ENCODE measurements around the gene PAFAH1B2. TPM values are rescaled to one million over a fixed set of nuclear protein-coding genes. Genes with fewer than 3 reads are reported as not detected.

The PAFAH1B2 gene
- total RNA-seq, 2 experiments from 2014 or later = 59.9 to 62.8 TPM

- POLR2A ChIA-PET = interaction anchor here (0.7 kb wide), 1 partner anchor 348 kb away, joined by 4 read pairs; no protein-coding TSS in a partner anchor
- CTCF ChIA-PET (ENCODE audit: unreplicated experiment) = no interaction called here
- BruUV-seq (replicated peaks) = no TSS peak
These were observed 22.9 kb upstream of the PAFAH1B2 start for GRCh38 chr11:117121176-117121575.

DNA sequence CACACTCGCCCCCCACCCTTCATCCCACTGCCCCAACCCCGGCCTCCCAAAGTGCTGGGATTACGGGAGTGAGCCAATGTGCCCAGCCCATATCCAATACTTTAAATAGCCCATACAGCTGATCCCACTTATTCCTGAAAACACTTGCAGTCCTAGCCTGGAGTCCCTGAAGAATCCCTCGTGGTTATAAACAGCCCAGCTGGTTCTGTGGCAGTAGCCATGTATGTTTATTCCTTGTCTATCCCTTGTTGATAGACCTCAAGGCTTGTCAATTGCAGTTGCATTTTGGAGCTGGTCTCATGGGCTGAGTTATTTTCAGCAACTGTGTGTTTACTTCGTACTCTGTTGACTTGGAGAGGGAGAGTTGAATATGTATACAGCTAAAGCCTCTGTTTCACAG, 21.5 kb upstream of the PAFAH1B2 start:
- Histone ChIP-seq H4K20me1 (ENCODE audit: insufficient read depth, low read length) (no peaks in the 10 kb centered on the region), H3K9me3 (ENCODE audit: low read length) (no peaks in the 10 kb centered on the region), H3K36me3 (ENCODE audit: insufficient read depth, low read length) (no peaks in the 10 kb centered on the region), H3K4me3 (ENCODE audit: low read depth, low read length, poor library complexity, severe bottlenecking) (no peak overlapping the region), H3K4me2 (ENCODE audit: low read length) (no peak overlapping the region), H3K4me1 (ENCODE audit: insufficient read depth, low read length, poor library complexity, severe bottlenecking) (no peaks in the 10 kb centered on the region), H3K79me2 (ENCODE audit: insufficient read depth, low read depth, low read length) (no peaks in the 10 kb centered on the region), H2AFZ (ENCODE audit: low read length) (no peak overlapping the region), H3K27ac (ENCODE audit: low read depth, low read length, poor library complexity, severe bottlenecking) (no peak overlapping the region), H3K9me2 (ENCODE audit: insufficient read depth, low read length) (no peaks in the 10 kb centered on the region)
- intact Hi-C loops (cut with micrococcal nuclease; ENCODE audit: unreplicated experiment) = no loop called here
- CTCF ChIA-PET (ENCODE audit: unreplicated experiment) = interaction anchor here (1.3 kb wide), 1 partner anchor 21 kb away, joined by 3 read pairs; no protein-coding TSS in a partner anchor
- POLR2A ChIA-PET = interaction anchor here (1.1 kb wide), 1 partner anchor 25 kb away, joined by 3 read pairs; no protein-coding TSS in a partner anchor
- no TSS peak for BruUV-seq (replicated peaks)
- DNase-seq (ENCODE audit: low spot score) = no peak
- TF ChIP-seq CTCF (conservative IDR thresholded peaks at IDR 0.05; ENCODE audit: low read length) (no peak), EZH2phosphoT487 (IDR thresholded peaks at IDR 0.05; ENCODE audit: borderline replicate concordance, low read depth, low read length) (no peak)

More at GRCh38 chr11:117121176-117121575, 22.9 kb upstream of the PAFAH1B2 start:
- Histone ChIP-seq H3K4me1 (ENCODE audit: insufficient read depth, low read length, poor library complexity, severe bottlenecking) (no peaks in the 10 kb centered on the region), H4K20me1 (ENCODE audit: insufficient read depth, low read length) (no peaks in the 10 kb centered on the region), H3K27ac (ENCODE audit: low read depth, low read length, poor library complexity, severe bottlenecking) (no peak overlapping the region), H2AFZ (ENCODE audit: low read length) (no peak overlapping the region), H3K9me2 (ENCODE audit: insufficient read depth, low read length) (no peaks in the 10 kb centered on the region), H3K4me2 (ENCODE audit: low read length) (no peak overlapping the region), H3K79me2 (ENCODE audit: insufficient read depth, low read depth, low read length) (no peaks in the 10 kb centered on the region), H3K9me3 (ENCODE audit: low read length) (no peaks in the 10 kb centered on the region), H3K4me3 (ENCODE audit: low read depth, low read length, poor library complexity, severe bottlenecking) (no peak overlapping the region), H3K36me3 (ENCODE audit: insufficient read depth, low read length) (no peaks in the 10 kb centered on the region)
- intact Hi-C loops (cut with micrococcal nuclease; ENCODE audit: unreplicated experiment) = no loop called here
- DNase-seq (ENCODE audit: low spot score) = no peak
- TF ChIP-seq EZH2phosphoT487 (IDR thresholded peaks at IDR 0.05; ENCODE audit: borderline replicate concordance, low read depth, low read length) = no peak
- TF ChIP-seq CTCF (conservative IDR thresholded peaks at IDR 0.05; ENCODE audit: low read length) = no peak

- no peaks in the 10 kb centered on the region for H3K9me3 ChIP-seq (ENCODE audit: low read length)
- H2AFZ ChIP-seq (ENCODE audit: low read length) = no peak overlapping the region
- H3K27ac ChIP-seq (ENCODE audit: low read depth, low read length, poor library complexity, severe bottlenecking) = no peak overlapping the region
- no peak overlapping the region for H3K4me2 ChIP-seq (ENCODE audit: low read length)
- BruUV-seq (replicated peaks) = no TSS peak
- no peaks in the 10 kb centered on the region for H4K20me1 ChIP-seq (ENCODE audit: insufficient read depth, low read length)
- DNase-seq (ENCODE audit: low spot score) = no peak
- TF ChIP-seq EZH2phosphoT487 (IDR thresholded peaks at IDR 0.05; ENCODE audit: borderline replicate concordance, low read depth, low read length) = no peak
- no peak for TF ChIP-seq CTCF (conservative IDR thresholded peaks at IDR 0.05; ENCODE audit: low read length)
- no peak overlapping the region for H3K4me3 ChIP-seq (ENCODE audit: low read depth, low read length, poor library complexity, severe bottlenecking)
- CTCF ChIA-PET (ENCODE audit: unreplicated experiment) = interaction anchor here (0.5 kb wide), 1 partner anchor 648 kb away, joined by 4 read pairs; no protein-coding TSS in a partner anchor
- intact Hi-C loops (cut with micrococcal nuclease; ENCODE audit: unreplicated experiment) = loop anchor here (5.0 kb wide), 1 partner anchor 334 kb away; the partner anchor contains the start of gene APOA5
- H3K9me2 ChIP-seq (ENCODE audit: insufficient read depth, low read length) = no peaks in the 10 kb centered on the region
- no peaks in the 10 kb centered on the region for H3K79me2 ChIP-seq (ENCODE audit: insufficient read depth, low read depth, low read length)
- no peaks in the 10 kb centered on the region for H3K4me1 ChIP-seq (ENCODE audit: insufficient read depth, low read length, poor library complexity, severe bottlenecking)
- POLR2A ChIA-PET = interaction anchor here (0.6 kb wide), 1 partner anchor 263 kb away, joined by 3 read pairs; no protein-coding TSS in a partner anchor
- H3K36me3 ChIP-seq (ENCODE audit: insufficient read depth, low read length) = no peaks in the 10 kb centered on the region
These were observed 17.7 kb upstream of the PAFAH1B2 start for GRCh38 chr11:117126223-117126965.

Measured in OCI-LY7 (cell line).